ENCODE data around the gene HOXB1. TPM values are rescaled to one million over a fixed set of nuclear protein-coding genes. Genes with fewer than 3 reads are reported as not detected.

Gene HOXB1
- total RNA-seq, 1 donor, result not detected

- H3K4me3 ChIP-seq (ENCODE audit: low read depth, low read length), result no peak overlapping the region
- DNase-seq (ENCODE audit: low read depth), result peak; percentile 84
- no peak for TF ChIP-seq CTCF (IDR thresholded peaks at IDR 0.05; ENCODE audit: insufficient read depth, low read depth, low read length)
These were observed 25.0 kb downstream of the HOXB1 start for GRCh38 chr17:48505788-48506187.

GRCh38 chr17:48504953-48505352, 25.9 kb downstream of the HOXB1 start:
- no peak for DNase-seq (ENCODE audit: low read depth)
- no peak for TF ChIP-seq CTCF (IDR thresholded peaks at IDR 0.05; ENCODE audit: insufficient read depth, low read depth, low read length)
- H3K4me3 ChIP-seq (ENCODE audit: low read depth, low read length), result no peak overlapping the region

- H3K4me3 ChIP-seq (ENCODE audit: low read depth, low read length), result no peak overlapping the region
- DNase-seq (ENCODE audit: low read depth), result peak; percentile 84
- TF ChIP-seq CTCF (IDR thresholded peaks at IDR 0.05; ENCODE audit: insufficient read depth, low read depth, low read length), result no peak
These were observed 27.1 kb downstream of the HOXB1 start for GRCh38 chr17:48503747-48504146.

GRCh38 chr17:48502901-48503300, 27.9 kb downstream of the HOXB1 start:
- H3K4me3 ChIP-seq (ENCODE audit: low read depth, low read length), result no peak overlapping the region
- no peak for TF ChIP-seq CTCF (IDR thresholded peaks at IDR 0.05; ENCODE audit: insufficient read depth, low read depth, low read length)
- DNase-seq (ENCODE audit: low read depth), result peak; percentile 83

GRCh38 chr17:48502312-48502711, 28.5 kb downstream of the HOXB1 start:
- no peak for DNase-seq (ENCODE audit: low read depth)
- no peak overlapping the region for H3K4me3 ChIP-seq (ENCODE audit: low read depth, low read length)
- TF ChIP-seq CTCF (IDR thresholded peaks at IDR 0.05; ENCODE audit: insufficient read depth, low read depth, low read length), result no peak

- peak; percentile 30 for TF ChIP-seq CTCF (IDR thresholded peaks at IDR 0.05; ENCODE audit: insufficient read depth, low read depth, low read length)
- DNase-seq (ENCODE audit: low read depth), result peak; percentile 53
- H3K4me3 ChIP-seq (ENCODE audit: low read depth, low read length), result no peak overlapping the region
These were observed 30.1 kb downstream of the HOXB1 start for GRCh38 chr17:48500435-48501426.
